PC-3 (cell line): ENCODE measurements around the gene BCR.

ENCODE experiments used
- CTCF ChIP-seq: fragments of 300-600 bp; sonication (generic); conservative IDR thresholded peaks from 2 replicates; pipeline ENCODE4 v1.5.1; 2017; ENCODE audit warnings: antibody characterized with exemption, low read depth, mild to moderate bottlenecking, low read length
- EZH2phosphoT487 ChIP-seq: fragments of 300-600 bp; sonication (generic); IDR thresholded peaks from 2 replicates; pipeline ENCODE4 v1.6.1; 2018; ENCODE audit warnings: mild to moderate bottlenecking, antibody characterized with exemption, low read length, borderline replicate concordance

DNA sequence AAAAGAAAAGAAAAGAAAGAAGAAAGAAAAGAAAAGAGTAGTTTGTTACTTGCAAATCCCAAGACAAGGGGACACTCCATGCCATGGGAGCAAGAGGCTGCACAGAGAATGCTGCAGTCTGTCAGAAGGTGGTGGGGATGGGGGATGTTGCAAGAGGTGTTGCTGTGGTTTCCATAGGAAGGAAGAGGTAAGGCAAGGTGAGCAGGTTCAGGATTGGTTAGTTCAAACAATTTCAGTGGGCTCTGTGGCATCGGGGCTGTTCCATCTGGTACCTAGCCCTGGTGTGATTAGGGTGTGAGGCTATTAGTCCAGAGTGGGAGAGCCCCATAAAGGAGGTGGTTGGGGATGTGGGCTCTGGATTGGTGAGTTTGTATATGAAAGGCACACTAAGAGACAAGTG, 172.7 kb downstream of the BCR start:
- no peak for TF ChIP-seq CTCF
- no peak for TF ChIP-seq EZH2phosphoT487
